ENCODE measurements around the gene SRSF5.

GRCh38 chr14:69811868-69812252 lies 44.9 kb downstream of the SRSF5 start:
- TF ChIP-seq CTCF (IDR thresholded peaks at IDR 0.05 in 4 of 5, conservative IDR thresholded peaks at IDR 0.05 in 1 of 5) (no peak), POLR2A (IDR thresholded peaks at IDR 0.05) (no peak)

All from gastrocnemius medialis (tissue), 4 donors.